Colon (tissue), 2 donors: ENCODE results near the gene MIEF1.
"Not testable (repeated sequence)": the region's sequence is repeated elsewhere in the genome, so short reads cannot be mapped to it uniquely, and the experiment has no call there.

Source experiments
- FAIRE-seq: peaks from 2 replicates; lab custom pipeline; 2012; peaks lifted over from hg19 to GRCh38; lab: Jason Lieb, UNC
- donor health status: control.
- donor health status: control.

The MIEF1 gene

GRCh38 chr22:39489094-39490068 lies 12.7 kb upstream of the MIEF1 start:
- FAIRE-seq = no peak

- FAIRE-seq = no peak
These were observed 11.8 kb upstream of the MIEF1 start for GRCh38 chr22:39490135-39490798.

GRCh38 chr22:39490966-39491680 lies 11.0 kb upstream of the MIEF1 start:
- no peak for FAIRE-seq

GRCh38 chr22:39491696-39492095 lies 10.4 kb upstream of the MIEF1 start:
- FAIRE-seq = no peak

- no peak for FAIRE-seq
These were observed 9.9 kb upstream of the MIEF1 start for GRCh38 chr22:39492186-39492585.

- no peak for FAIRE-seq
These were observed 8.3 kb upstream of the MIEF1 start for GRCh38 chr22:39493759-39494158.

- no peak for FAIRE-seq
These were observed 7.5 kb upstream of the MIEF1 start for GRCh38 chr22:39494471-39495120.

GRCh38 chr22:39496131-39496838 lies 5.8 kb upstream of the MIEF1 start:
- no peak for FAIRE-seq

GRCh38 chr22:39497429-39497828 lies 4.7 kb upstream of the MIEF1 start:
- FAIRE-seq = no peak

GRCh38 chr22:39498368-39498767 lies 3.7 kb upstream of the MIEF1 start:
- FAIRE-seq = no peak

GRCh38 chr22:39498802-39499201 lies 3.3 kb upstream of the MIEF1 start:
- FAIRE-seq = no peak

GRCh38 chr22:39500101-39500500 lies 2.0 kb upstream of the MIEF1 start:
- FAIRE-seq = no peak

- FAIRE-seq = no peak
These were observed 414 bp upstream of the MIEF1 start for GRCh38 chr22:39501644-39502108.

- no peak for FAIRE-seq
These were observed 809 bp downstream of the MIEF1 start for GRCh38 chr22:39502789-39503409.

GRCh38 chr22:39503630-39504029 lies 1.5 kb downstream of the MIEF1 start:
- FAIRE-seq = no peak

GRCh38 chr22:39504071-39504470 lies 2.0 kb downstream of the MIEF1 start:
- FAIRE-seq = no peak

- FAIRE-seq = not testable (repeated sequence)
These were observed 4.9 kb downstream of the MIEF1 start for GRCh38 chr22:39507021-39507420.

GRCh38 chr22:39508393-39508792 lies 6.3 kb downstream of the MIEF1 start:
- FAIRE-seq = no peak

- no peak for FAIRE-seq
These were observed 8.5 kb downstream of the MIEF1 start for GRCh38 chr22:39510529-39511149.

- FAIRE-seq = no peak
These were observed 9.1 kb downstream of the MIEF1 start for GRCh38 chr22:39511226-39511625.
